KMS-11 (cell line): ENCODE results near the gene TMEM130.

Experiments used
- H2AFZ ChIP-seq: fragments of 200-600 bp; sonication (generic); 2 replicates; pipeline ENCODE4 v1.6.1; 2016; ENCODE audit warnings: antibody characterized with exemption, mixed run types, low read depth
- H3K27ac ChIP-seq: fragments of 200-600 bp; sonication (generic); 2 replicates; pipeline ENCODE4 v1.6.1; 2016; ENCODE audit warnings: mild to moderate bottlenecking, mixed run types
- H3K27me3 ChIP-seq: fragments of 200-600 bp; sonication (generic); 2 replicates; pipeline ENCODE4 v1.6.1; 2017; ENCODE audit warnings: mild to moderate bottlenecking, low read depth, mixed run types, moderate library complexity; ENCODE audit not compliant: insufficient read depth
- H3K36me3 ChIP-seq: fragments of 200-600 bp; sonication (generic); 2 replicates; pipeline ENCODE4 v1.6.1; 2017; ENCODE audit warnings: mild to moderate bottlenecking, mixed run types; ENCODE audit not compliant: insufficient read depth
- H3K4me1 ChIP-seq: fragments of 200-600 bp; sonication (generic); 2 replicates; pipeline ENCODE4 v1.6.1; 2016; ENCODE audit warnings: mild to moderate bottlenecking, low read depth, mixed run types; ENCODE audit not compliant: poor library complexity, severe bottlenecking
- H3K4me2 ChIP-seq: fragments of 200-600 bp; sonication (generic); 2 replicates; pipeline ENCODE4 v1.7.0; 2016; ENCODE audit warnings: mild to moderate bottlenecking, mixed run types
- H3K4me3 ChIP-seq: fragments of 200-600 bp; sonication (generic); IDR thresholded peaks from 2 replicates; pipeline ENCODE4 v1.6.1; 2017; ENCODE audit warnings: low read depth, low read length, mixed read lengths; ENCODE audit not compliant: insufficient read depth
- H3K79me2 ChIP-seq: fragments of 200-600 bp; sonication (generic); 2 replicates; pipeline ENCODE4 v1.6.1; 2016; ENCODE audit warnings: low read depth, mixed run types; ENCODE audit not compliant: insufficient read depth
- H3K9ac ChIP-seq: fragments of 200-600 bp; sonication (generic); 2 replicates; pipeline ENCODE4 v1.6.1; 2016; ENCODE audit warnings: mild to moderate bottlenecking, mixed run types
- H4K20me1 ChIP-seq: fragments of 200-600 bp; sonication (generic); 2 replicates; pipeline ENCODE4 v1.6.1; 2016; ENCODE audit warnings: mild to moderate bottlenecking, mixed run types; ENCODE audit not compliant: insufficient read depth
- CTCF ChIP-seq: fragments of 200-600 bp; sonication (generic); conservative IDR thresholded peaks from 2 replicates; pipeline ENCODE4 v1.6.1; 2017; ENCODE audit warnings: low read depth, mild to moderate bottlenecking, antibody characterized with exemption, low read length, moderate library complexity, mixed read lengths

The TMEM130 gene, protein sequence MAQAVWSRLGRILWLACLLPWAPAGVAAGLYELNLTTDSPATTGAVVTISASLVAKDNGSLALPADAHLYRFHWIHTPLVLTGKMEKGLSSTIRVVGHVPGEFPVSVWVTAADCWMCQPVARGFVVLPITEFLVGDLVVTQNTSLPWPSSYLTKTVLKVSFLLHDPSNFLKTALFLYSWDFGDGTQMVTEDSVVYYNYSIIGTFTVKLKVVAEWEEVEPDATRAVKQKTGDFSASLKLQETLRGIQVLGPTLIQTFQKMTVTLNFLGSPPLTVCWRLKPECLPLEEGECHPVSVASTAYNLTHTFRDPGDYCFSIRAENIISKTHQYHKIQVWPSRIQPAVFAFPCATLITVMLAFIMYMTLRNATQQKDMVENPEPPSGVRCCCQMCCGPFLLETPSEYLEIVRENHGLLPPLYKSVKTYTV

DNA sequence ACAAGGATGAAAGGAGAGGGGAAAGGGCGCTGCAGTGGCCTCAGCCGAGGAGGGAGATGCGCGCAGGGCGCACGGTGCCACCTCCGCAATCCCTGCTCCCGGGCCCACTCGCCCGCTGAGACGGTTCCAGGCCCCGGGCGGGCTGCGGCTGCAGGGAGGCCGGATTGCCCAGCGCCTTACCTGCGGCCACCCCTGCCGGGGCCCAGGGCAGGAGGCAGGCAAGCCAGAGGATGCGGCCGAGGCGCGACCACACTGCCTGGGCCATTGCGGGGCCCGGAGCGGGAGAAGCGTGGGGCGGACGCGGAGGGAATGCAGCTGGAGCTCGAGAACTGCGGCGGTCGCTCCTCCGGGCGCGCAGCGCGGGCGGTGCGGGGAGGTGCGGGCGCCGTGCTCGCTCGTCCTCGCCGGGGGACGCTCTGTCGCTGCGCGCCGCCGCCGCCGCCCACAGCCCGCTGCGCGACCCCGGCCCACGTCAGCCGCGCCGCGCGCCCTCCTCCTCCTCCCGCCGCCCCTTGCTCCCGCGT lies at the start of gene TMEM130:
TSS of gene TMEM130 (minus strand) at position 418 of the 524 bp plus-strand sequence. CDS start at position 265, 153 bp downstream.
- Histone ChIP-seq H3K4me2 (no peak within 1 kb of the TSS), H3K27ac (no peak within 1 kb of the TSS), H3K36me3 (no peaks in the 10 kb centered on the region), H3K4me1 (no peaks in the 10 kb centered on the region), H3K9ac (no peak within 1 kb of the TSS), H2AFZ (no peak within 1 kb of the TSS), H3K27me3 (no peaks in the 10 kb centered on the region), H4K20me1 (no peaks in the 10 kb centered on the region), H3K79me2 (no peaks in the 10 kb centered on the region), H3K4me3 (no peak within 1 kb of the TSS)
- TF ChIP-seq CTCF, result no peak

DNA sequence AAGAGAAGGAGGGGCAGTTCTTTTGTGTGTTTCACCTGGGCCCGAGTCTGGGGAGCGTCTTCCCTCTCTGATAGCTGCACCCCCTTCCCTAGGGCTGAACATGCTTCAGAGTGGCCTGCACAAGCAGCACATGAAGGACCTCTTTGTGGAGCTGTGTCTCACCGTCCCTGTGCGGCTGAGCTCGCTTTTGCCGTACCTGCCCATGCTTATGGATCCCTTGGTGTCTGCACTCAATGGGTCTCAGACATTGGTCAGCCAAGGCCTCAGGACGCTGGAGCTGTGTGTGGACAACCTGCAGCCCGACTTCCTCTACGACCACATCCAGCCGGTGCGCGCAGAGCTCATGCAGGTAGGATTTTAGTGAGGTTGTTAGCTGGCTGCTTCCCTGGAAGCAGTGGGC lies 47.5 kb upstream of the TMEM130 start:
- peaks cover 10% of the 10 kb centered on the region; the same call in 1 of the 2 replicates for H3K36me3 ChIP-seq
- no peaks in the 10 kb centered on the region for H4K20me1 ChIP-seq
- no peak overlapping the region for H2AFZ ChIP-seq
- H3K27me3 ChIP-seq, result no peaks in the 10 kb centered on the region
- H3K4me1 ChIP-seq, result peaks cover 41% of the 10 kb centered on the region
- no peak for TF ChIP-seq CTCF
- no peak overlapping the region for H3K4me3 ChIP-seq
- no peak overlapping the region for H3K9ac ChIP-seq
- no peak overlapping the region for H3K4me2 ChIP-seq
- peaks cover 18% of the 10 kb centered on the region; the same call in 1 of the 2 replicates for H3K79me2 ChIP-seq
- no peak overlapping the region for H3K27ac ChIP-seq

DNA sequence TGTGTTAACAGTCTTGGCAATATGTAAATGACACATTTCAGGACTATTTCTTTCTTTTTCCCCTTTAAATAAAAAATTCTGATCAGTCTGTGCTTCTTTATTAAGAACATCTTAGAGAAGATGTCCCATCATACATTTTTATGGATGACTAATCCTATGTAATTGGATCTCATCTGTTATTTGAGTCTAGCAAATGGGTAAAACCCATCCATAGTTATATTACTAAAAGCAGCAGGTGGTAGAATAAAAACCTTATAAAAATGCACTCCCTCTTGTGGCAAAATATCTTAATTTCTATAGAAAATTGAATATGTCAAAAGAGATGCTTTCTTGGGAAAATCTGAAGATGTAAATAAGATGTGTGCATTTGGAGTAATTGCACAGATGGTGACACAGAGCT lies 43.8 kb upstream of the TMEM130 start:
- Histone ChIP-seq H3K36me3 (peaks cover 15% of the 10 kb centered on the region; the same call in 1 of the 2 replicates), H3K4me2 (peak overlapping the region; percentile 55), H4K20me1 (no peaks in the 10 kb centered on the region)

GRCh38 chr7:98913026-98913425 lies 43.2 kb upstream of the TMEM130 start:
- Histone ChIP-seq H3K27me3 (no peaks in the 10 kb centered on the region), H3K27ac (peak overlapping the region; percentile 90), H3K4me2 (peak overlapping the region; percentile 55), H3K79me2 (0 out of 2 replicates have a peak, but pooled peaks cover 9% of the 10 kb centered on the region), H3K4me3 (no peak overlapping the region), H3K4me1 (peaks cover 57% of the 10 kb centered on the region), H3K36me3 (peaks cover 12% of the 10 kb centered on the region; the same call in 1 of the 2 replicates), H2AFZ (no peak overlapping the region), H4K20me1 (no peaks in the 10 kb centered on the region), H3K9ac (peak overlapping the region; percentile 45; the same call in 1 of the 2 replicates)
- no peak for TF ChIP-seq CTCF

More for the DNA sequence above, 43.8 kb upstream of the TMEM130 start:
- no peaks in the 10 kb centered on the region for H3K27me3 ChIP-seq
- no peak overlapping the region for H2AFZ ChIP-seq
- peaks cover 57% of the 10 kb centered on the region for H3K4me1 ChIP-seq
- peak overlapping the region; percentile 90 for H3K27ac ChIP-seq
- TF ChIP-seq CTCF, result peak; percentile 47
- H3K4me3 ChIP-seq, result no peak overlapping the region
- peak overlapping the region; percentile 45; the same call in 1 of the 2 replicates for H3K9ac ChIP-seq
- H3K79me2 ChIP-seq, result peaks cover 10% of the 10 kb centered on the region; the same call in 1 of the 2 replicates
